PC-9 (cell line): Measurements from ENCODE around the gene SLC35G2.

Experiments
- EZH2 ChIP-seq: fragments of 200-600 bp; sonication (generic); IDR thresholded peaks from 2 replicates; pipeline ENCODE4 v1.8.0; 2017; ENCODE audit warnings: antibody characterized with exemption, low read depth
- TF ChIP-seq, protein P1 (sequence below): fragments of 200-600 bp; sonication (generic); conservative IDR thresholded peaks from 2 replicates; pipeline ENCODE4 v1.6.1; 2017; ENCODE audit warnings: mixed run types, antibody characterized with exemption, mild to moderate bottlenecking, moderate library complexity

DNA sequence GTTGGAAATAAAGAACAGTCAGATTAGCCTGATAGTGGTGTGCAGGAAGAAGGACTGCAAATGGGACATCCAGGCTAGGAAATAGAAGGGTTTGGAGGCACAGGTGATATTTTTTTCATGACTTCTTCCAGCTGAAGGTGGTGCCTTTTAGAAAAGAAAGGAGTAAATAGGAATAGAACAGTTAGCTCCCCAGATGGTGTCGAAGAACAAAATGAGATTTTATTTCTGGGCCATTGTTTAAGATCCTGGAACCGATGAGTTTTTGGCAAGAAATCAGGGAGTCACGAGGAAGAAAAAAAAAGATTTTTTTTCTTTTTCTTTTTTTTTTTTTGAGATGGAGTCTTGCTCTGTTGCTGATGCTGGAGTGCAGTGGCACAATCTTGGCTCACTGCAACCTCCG is 33.3 kb downstream of the SLC35G2 start:
- no peak for TF ChIP-seq EZH2
- TF ChIP-seq, protein P1, sequence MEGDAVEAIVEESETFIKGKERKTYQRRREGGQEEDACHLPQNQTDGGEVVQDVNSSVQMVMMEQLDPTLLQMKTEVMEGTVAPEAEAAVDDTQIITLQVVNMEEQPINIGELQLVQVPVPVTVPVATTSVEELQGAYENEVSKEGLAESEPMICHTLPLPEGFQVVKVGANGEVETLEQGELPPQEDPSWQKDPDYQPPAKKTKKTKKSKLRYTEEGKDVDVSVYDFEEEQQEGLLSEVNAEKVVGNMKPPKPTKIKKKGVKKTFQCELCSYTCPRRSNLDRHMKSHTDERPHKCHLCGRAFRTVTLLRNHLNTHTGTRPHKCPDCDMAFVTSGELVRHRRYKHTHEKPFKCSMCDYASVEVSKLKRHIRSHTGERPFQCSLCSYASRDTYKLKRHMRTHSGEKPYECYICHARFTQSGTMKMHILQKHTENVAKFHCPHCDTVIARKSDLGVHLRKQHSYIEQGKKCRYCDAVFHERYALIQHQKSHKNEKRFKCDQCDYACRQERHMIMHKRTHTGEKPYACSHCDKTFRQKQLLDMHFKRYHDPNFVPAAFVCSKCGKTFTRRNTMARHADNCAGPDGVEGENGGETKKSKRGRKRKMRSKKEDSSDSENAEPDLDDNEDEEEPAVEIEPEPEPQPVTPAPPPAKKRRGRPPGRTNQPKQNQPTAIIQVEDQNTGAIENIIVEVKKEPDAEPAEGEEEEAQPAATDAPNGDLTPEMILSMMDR: no peak
